Activated T-cell treated with anti-CD3 and anti-CD28 coated beads, Interleukin-2, amount 50 U/mL, for 4 hours (primary cell): Measurements from ENCODE around the gene LRWD1. TPM values are rescaled to one million over a fixed set of nuclear protein-coding genes. Genes with fewer than 3 reads are reported as not detected.
"Not testable (repeated sequence)": the region's sequence is repeated elsewhere in the genome, so short reads cannot be mapped to it uniquely, and the experiment has no call there.

Experiments used
- ATAC-seq, 2 donors: fragments of 200-7000 bp; cut with Tn5 transposase; one replicate each; pipeline ENCODE4 v1.10.0; 2021
- DNase-seq: peaks from one replicate; pipeline ENCODE4 v3.0.0-alpha.2; 2020
- H3K27me3 Mint-ChIP-seq: one replicate; pipeline ENCODE4 v1.8.0; 2021; ENCODE audit warnings: low read depth, mixed read lengths
- H3K36me3 Mint-ChIP-seq: one replicate; pipeline ENCODE4 v1.8.0; 2022; ENCODE audit warnings: mixed read lengths; ENCODE audit not compliant: insufficient read depth
- H3K4me1 Mint-ChIP-seq: one replicate; pipeline ENCODE4 v1.8.0; 2021; ENCODE audit warnings: low read depth, mixed read lengths
- H3K4me3 Mint-ChIP-seq: one replicate; pipeline ENCODE4 v1.8.0; 2021; ENCODE audit warnings: mild to moderate bottlenecking, moderate library complexity, mixed read lengths
- H3K9me3 Mint-ChIP-seq: one replicate; pipeline ENCODE4 v1.8.0; 2021; ENCODE audit warnings: mixed read lengths
- total RNA-seq, 3 donors: library from RNA; stranded (reverse); gene quantifications; one replicate each; pipeline ENCODE4 v1.2.1, GENCODE V29; 2021

The LRWD1 gene
- total RNA-seq, 3 donors from 2014 or later = 54.8 to 57.9 (median 57.7) TPM

DNA sequence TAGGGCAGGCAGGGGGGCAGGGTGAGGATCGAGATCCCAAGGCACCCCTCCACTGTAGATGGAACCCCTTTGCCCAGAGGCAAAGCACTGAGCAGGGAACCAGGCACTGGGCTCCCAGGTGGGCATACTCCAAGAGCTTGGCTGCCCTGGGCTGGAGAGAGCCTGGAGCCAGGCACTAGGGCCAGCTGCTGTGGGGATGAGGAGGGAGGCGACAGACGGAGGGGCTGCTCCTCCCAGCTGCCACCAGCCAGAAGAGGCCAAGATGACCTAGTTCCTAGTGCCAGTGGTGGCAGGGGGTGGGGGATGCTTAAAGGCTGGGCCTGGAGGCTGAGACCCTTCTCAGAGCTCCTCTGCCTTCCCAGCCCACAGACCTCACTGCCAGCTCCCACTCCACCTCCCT lies 51.1 kb downstream of the LRWD1 start:
- H3K36me3 Mint-ChIP-seq, H3K9me3 Mint-ChIP-seq, H3K4me3 Mint-ChIP-seq, DNase-seq, H3K27me3 Mint-ChIP-seq, H3K4me1 Mint-ChIP-seq, ATAC-seq: not testable (repeated sequence)

DNA sequence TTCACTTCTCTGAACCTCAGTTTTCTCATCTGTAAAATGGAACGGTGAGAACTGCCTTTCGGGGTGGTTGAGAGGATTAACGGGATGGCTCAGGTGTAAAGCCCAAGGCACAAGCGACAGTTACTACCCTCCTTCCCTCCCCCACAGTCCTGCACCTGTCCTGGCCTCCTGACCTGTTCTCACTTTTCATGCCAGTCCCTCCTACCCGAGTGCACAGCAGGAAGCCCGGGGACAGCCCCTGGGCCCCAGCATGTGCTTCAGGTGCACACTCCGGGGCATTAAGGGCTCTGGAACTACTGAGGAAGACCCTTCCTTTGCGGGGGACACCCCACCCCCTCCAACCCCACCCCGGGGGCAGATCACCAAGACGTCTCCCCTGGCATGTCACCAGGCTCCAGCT lies 52.2 kb downstream of the LRWD1 start:
- DNase-seq, H3K4me3 Mint-ChIP-seq: not testable (repeated sequence)

DNA sequence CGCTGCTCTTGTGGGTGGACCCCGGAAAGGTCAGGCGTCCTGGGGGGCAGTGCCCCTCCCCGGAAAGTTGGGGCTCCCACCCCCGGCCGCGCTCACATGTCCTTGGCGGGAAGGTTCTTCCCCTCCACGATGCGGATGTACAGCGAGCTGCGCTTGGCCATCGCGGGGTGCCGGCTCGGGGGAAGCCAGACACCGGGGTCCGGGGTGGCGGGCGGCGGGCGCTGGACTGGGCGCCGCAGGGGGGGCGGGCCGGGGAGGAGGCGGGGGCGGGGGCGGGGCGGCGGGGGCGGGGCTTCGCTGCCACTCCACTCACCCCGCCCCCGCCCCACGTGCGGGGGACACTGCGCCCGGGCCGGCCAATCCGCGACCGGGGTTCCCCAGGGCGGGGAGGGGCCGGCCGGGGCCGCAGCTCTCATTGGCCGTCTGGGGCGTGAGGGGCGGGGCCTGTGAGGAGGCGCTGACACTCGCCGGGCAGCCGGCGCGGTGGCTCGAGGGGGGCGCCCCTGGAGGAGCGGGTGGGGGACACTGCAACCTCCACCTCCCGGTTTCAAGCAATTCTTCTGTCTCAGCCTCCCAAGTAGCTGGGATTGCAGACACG lies 52.9 kb downstream of the LRWD1 start, which contains the start of gene RASA4B:
TSS of gene RASA4B (minus strand) at position 228 of the 598 bp plus-strand sequence. CDS start at position 161, 67 bp downstream.
- not testable (repeated sequence) for H3K4me3 Mint-ChIP-seq, H3K36me3 Mint-ChIP-seq, H3K27me3 Mint-ChIP-seq, DNase-seq, H3K4me1 Mint-ChIP-seq, H3K9me3 Mint-ChIP-seq
- peak; percentile 98 to 99 for ATAC-seq

More for the DNA sequence above, 52.2 kb downstream of the LRWD1 start:
- not testable (repeated sequence) for ATAC-seq, H3K36me3 Mint-ChIP-seq, H3K27me3 Mint-ChIP-seq, H3K9me3 Mint-ChIP-seq, H3K4me1 Mint-ChIP-seq

DNA sequence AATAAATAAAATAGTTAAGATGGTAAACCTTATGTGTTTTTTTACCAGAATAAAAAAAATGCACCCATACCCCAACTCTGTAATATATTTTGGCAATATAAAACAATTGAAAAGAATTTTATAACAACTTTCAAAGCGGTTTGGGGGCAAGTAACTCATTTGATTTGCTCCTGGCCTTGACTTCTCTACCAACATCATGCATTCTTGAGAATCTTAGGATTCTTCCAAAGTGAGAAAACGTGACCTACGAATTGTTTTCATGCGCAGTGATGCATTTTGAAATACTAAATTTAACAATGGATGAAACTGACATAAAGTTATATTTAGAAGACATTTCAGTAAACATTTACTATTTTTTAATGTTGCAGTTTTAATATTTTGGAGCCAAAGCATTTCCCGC lies 56.0 kb downstream of the LRWD1 start:
- H3K4me3 Mint-ChIP-seq, H3K27me3 Mint-ChIP-seq, ATAC-seq, DNase-seq, H3K36me3 Mint-ChIP-seq, H3K4me1 Mint-ChIP-seq, H3K9me3 Mint-ChIP-seq: not testable (repeated sequence)

Other genes starting within 250 kb of the LRWD1 start
- 1 to 10 TPM; 2.3 to 3.0 (median 2.6) TPM for gene SH2B2, start 178.1 kb upstream of the LRWD1 start, total RNA-seq
- gene SPDYE6, start 108.5 kb upstream of the LRWD1 start, total RNA-seq = not detected
- gene PRKRIP1, start 68.6 kb upstream of the LRWD1 start, total RNA-seq = 10 to 100 TPM; 24.8 to 30.1 (median 27.0) TPM
- 10 to 100 TPM; 24.8 to 35.9 (median 27.4) TPM for gene ORAI2, start 31.4 kb upstream of the LRWD1 start, total RNA-seq
- gene ALKBH4, start 121 bp upstream of the LRWD1 start, total RNA-seq = 10 to 100 TPM; 13.7 to 15.4 (median 15.0) TPM
- 10 to 100 TPM; 67.3 to 77.4 (median 72.0) TPM for gene POLR2J, start 13.9 kb downstream of the LRWD1 start, total RNA-seq
- gene RASA4B, start 52.8 kb downstream of the LRWD1 start, total RNA-seq = 10 to 100 TPM; 20.0 to 50.1 (median 35.7) TPM
- 1 to 10 TPM; 4.7 to 8.5 (median 7.9) TPM for gene UPK3BL2, start 78.7 kb downstream of the LRWD1 start, total RNA-seq
- gene SPDYE2, start 86.2 kb downstream of the LRWD1 start, total RNA-seq = not detected
- 10 to 100 TPM; 19.6 to 28.5 (median 20.0) TPM for gene POLR2J3, start 107.6 kb downstream of the LRWD1 start, total RNA-seq
- gene RASA4, start 151.8 kb downstream of the LRWD1 start, total RNA-seq = 10 to 100 TPM; 43.7 to 58.3 (median 47.4) TPM
- 10 to 100 TPM; 11.3 to 22.0 (median 12.7) TPM for gene UPK3BL1, start 177.8 kb downstream of the LRWD1 start, total RNA-seq
- gene SPDYE2B, start 185.3 kb downstream of the LRWD1 start, total RNA-seq = not detected
- gene POLR2J2, start 206.7 kb downstream of the LRWD1 start, total RNA-seq = 1 to 10 TPM; 5.8 to 8.5 (median 6.1) TPM